Gastrocnemius medialis (tissue), 4 donors: ENCODE data around the gene SRGAP1.

Source experiments
- POLR2A ChIP-seq, 2 donors: fragments of 450-650 bp; IDR thresholded peaks; one replicate each; pipeline ENCODE4 v1.6.1; 2017; ENCODE audit warnings: antibody characterized with exemption in 2 of 2, mild to moderate bottlenecking in 2 of 2, moderate library complexity in 2 of 2
- TF ChIP-seq, protein P1 (sequence below), 5 experiments: fragments of 450-650 bp in 3 of 5; fragments of 200-600 bp in 2 of 5; sonication (generic) in 2 of 5; IDR thresholded peaks in 4 of 5; conservative IDR thresholded peaks in 1 of 5; 1 replicate in 4 of 5; 2 replicates in 1 of 5; pipeline ENCODE4 v1.5.1; 2016 to 2019; ENCODE audit warnings: antibody characterized with exemption in 5 of 5, mild to moderate bottlenecking in 3 of 5, moderate library complexity in 3 of 5

DNA sequence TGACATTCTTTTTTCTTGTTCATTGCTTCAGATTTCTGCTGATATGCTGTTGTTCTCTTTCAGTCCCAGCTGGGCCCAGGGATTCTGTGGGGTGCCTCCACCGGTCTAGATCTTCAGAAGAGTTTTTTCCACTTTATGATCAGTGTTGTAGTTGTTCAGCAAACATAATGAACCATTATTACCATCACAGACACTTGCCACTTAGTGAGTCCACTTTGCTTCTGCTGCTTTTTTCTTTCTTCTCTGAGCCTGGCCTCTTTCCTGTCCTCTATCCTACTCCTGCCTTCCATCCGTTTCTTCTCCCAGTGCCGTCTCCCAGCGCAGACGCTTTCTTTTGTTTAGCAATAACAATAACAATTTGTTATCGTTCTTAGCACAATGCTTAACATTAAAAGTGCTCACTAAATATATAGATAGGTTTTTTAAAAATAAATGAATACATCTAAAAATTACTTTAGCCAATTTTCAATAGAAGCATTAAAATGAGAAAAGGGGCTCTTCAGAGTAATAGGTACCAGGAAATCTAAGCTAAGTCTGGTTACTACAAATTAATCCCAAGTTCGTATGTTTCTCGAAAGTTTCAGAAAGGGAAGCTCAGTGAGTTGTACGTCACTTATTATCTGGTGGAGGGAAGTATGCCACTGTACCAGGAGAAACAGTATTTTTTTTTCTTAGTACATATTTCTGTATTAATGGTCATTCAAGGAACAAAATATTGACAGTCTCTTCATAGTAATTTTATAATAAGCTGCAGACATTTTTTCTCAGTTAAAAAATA, 98.2 kb downstream of the SRGAP1 start:
- TF ChIP-seq, protein P1, sequence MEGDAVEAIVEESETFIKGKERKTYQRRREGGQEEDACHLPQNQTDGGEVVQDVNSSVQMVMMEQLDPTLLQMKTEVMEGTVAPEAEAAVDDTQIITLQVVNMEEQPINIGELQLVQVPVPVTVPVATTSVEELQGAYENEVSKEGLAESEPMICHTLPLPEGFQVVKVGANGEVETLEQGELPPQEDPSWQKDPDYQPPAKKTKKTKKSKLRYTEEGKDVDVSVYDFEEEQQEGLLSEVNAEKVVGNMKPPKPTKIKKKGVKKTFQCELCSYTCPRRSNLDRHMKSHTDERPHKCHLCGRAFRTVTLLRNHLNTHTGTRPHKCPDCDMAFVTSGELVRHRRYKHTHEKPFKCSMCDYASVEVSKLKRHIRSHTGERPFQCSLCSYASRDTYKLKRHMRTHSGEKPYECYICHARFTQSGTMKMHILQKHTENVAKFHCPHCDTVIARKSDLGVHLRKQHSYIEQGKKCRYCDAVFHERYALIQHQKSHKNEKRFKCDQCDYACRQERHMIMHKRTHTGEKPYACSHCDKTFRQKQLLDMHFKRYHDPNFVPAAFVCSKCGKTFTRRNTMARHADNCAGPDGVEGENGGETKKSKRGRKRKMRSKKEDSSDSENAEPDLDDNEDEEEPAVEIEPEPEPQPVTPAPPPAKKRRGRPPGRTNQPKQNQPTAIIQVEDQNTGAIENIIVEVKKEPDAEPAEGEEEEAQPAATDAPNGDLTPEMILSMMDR (IDR thresholded peaks at IDR 0.05 in 4 of 5, conservative IDR thresholded peaks at IDR 0.05 in 1 of 5), result no peak
- no peak for TF ChIP-seq POLR2A (IDR thresholded peaks at IDR 0.05)
